HEK293 (cell line): ENCODE measurements around the gene FKBP5.
A peak's percentile ranks its signal among the peaks of the same experiment; 100 is the strongest.

ENCODE experiments used
- AEBP2 ChIP-seq: fragments of 450-650 bp; formaldehyde crosslinking; IDR thresholded peaks from 2 replicates; pipeline ENCODE4 v1.5.1; 2016; ENCODE audit warnings: missing biosample characterization, missing genetic modification characterization, borderline replicate concordance
- CTCF ChIP-seq: fragments of 450-650 bp; formaldehyde crosslinking; IDR thresholded peaks from 2 replicates; pipeline ENCODE4 v1.5.1; 2016; ENCODE audit warnings: missing biosample characterization, missing genetic modification characterization
- FEZF1 ChIP-seq: fragments of 450-650 bp; formaldehyde crosslinking; IDR thresholded peaks from 2 replicates; pipeline ENCODE4 v1.5.1; 2016; ENCODE audit warnings: missing biosample characterization, missing genetic modification characterization
- MYNN ChIP-seq: fragments of 450-650 bp; formaldehyde crosslinking; IDR thresholded peaks from 2 replicates; pipeline ENCODE4 v1.5.1; 2016; ENCODE audit warnings: missing biosample characterization, missing genetic modification characterization, borderline replicate concordance
- SCRT2 ChIP-seq: fragments of 450-650 bp; formaldehyde crosslinking; IDR thresholded peaks from 2 replicates; pipeline ENCODE4 v1.5.1; 2016; ENCODE audit warnings: missing biosample characterization, missing genetic modification characterization
- SP3 ChIP-seq: fragments of 450-650 bp; formaldehyde crosslinking; IDR thresholded peaks from 2 replicates; pipeline ENCODE4 v1.5.1; 2016; ENCODE audit warnings: missing biosample characterization, missing genetic modification characterization
- ZBTB1 ChIP-seq: fragments of 450-650 bp; formaldehyde crosslinking; IDR thresholded peaks from 2 replicates; pipeline ENCODE4 v1.5.1; 2016; ENCODE audit warnings: missing biosample characterization, missing genetic modification characterization
- ZBTB17 ChIP-seq: fragments of 450-650 bp; formaldehyde crosslinking; IDR thresholded peaks from 2 replicates; pipeline ENCODE4 v1.5.1; 2016; ENCODE audit warnings: missing biosample characterization, missing genetic modification characterization
- ZBTB48 ChIP-seq: fragments of 450-650 bp; formaldehyde crosslinking; IDR thresholded peaks from 2 replicates; pipeline ENCODE4 v1.5.1; 2016; ENCODE audit warnings: missing biosample characterization, missing genetic modification characterization
- ZBTB7A ChIP-seq: fragments of 450-650 bp; formaldehyde crosslinking; IDR thresholded peaks from 2 replicates; pipeline ENCODE4 v1.5.1; 2016; ENCODE audit warnings: low read depth, missing biosample characterization, missing genetic modification characterization
- ZFP3 ChIP-seq: fragments of 450-650 bp; formaldehyde crosslinking; IDR thresholded peaks from 2 replicates; pipeline ENCODE4 v1.5.1; 2016; ENCODE audit warnings: low read depth, missing biosample characterization, missing genetic modification characterization
- ZNF133 ChIP-seq: fragments of 450-650 bp; formaldehyde crosslinking; IDR thresholded peaks from 2 replicates; pipeline ENCODE4 v1.5.1; 2016; ENCODE audit warnings: missing biosample characterization, missing genetic modification characterization
- ZNF146 ChIP-seq: fragments of 450-650 bp; formaldehyde crosslinking; IDR thresholded peaks from 2 replicates; pipeline ENCODE4 v1.5.1; 2016; ENCODE audit warnings: missing biosample characterization, missing genetic modification characterization
- ZNF221 ChIP-seq: fragments of 450-650 bp; formaldehyde crosslinking; IDR thresholded peaks from 2 replicates; pipeline ENCODE4 v1.5.1; 2017; ENCODE audit warnings: missing biosample characterization, missing genetic modification characterization, borderline replicate concordance
- ZNF239 ChIP-seq: fragments of 450-650 bp; formaldehyde crosslinking; IDR thresholded peaks from 2 replicates; pipeline ENCODE4 v1.5.1; 2016; ENCODE audit warnings: missing biosample characterization, missing genetic modification characterization
- ZNF266 ChIP-seq: fragments of 450-650 bp; formaldehyde crosslinking; IDR thresholded peaks from 2 replicates; pipeline ENCODE4 v1.5.1; 2016; ENCODE audit warnings: missing biosample characterization, missing genetic modification characterization, low read depth
- ZNF391 ChIP-seq: fragments of 450-650 bp; formaldehyde crosslinking; IDR thresholded peaks from 2 replicates; pipeline ENCODE4 v1.5.1; 2016; ENCODE audit warnings: low read depth, missing biosample characterization, missing genetic modification characterization, borderline replicate concordance
- ZNF473 ChIP-seq: fragments of 450-650 bp; formaldehyde crosslinking; IDR thresholded peaks from 2 replicates; pipeline ENCODE4 v1.5.1; 2017; ENCODE audit warnings: missing biosample characterization, missing genetic modification characterization
- ZNF501 ChIP-seq: fragments of 450-650 bp; formaldehyde crosslinking; IDR thresholded peaks from 2 replicates; pipeline ENCODE4 v1.5.1; 2016; ENCODE audit warnings: missing biosample characterization, missing genetic modification characterization
- ZNF510 ChIP-seq: fragments of 450-650 bp; formaldehyde crosslinking; IDR thresholded peaks from 2 replicates; pipeline ENCODE4 v1.5.1; 2018; ENCODE audit warnings: mild to moderate bottlenecking, missing genetic modification characterization, missing biosample characterization; ENCODE audit not compliant: insufficient replicate concordance
- ZNF549 ChIP-seq: fragments of 450-650 bp; IDR thresholded peaks from 2 replicates; pipeline ENCODE4 v1.5.1; 2018; ENCODE audit warnings: missing biosample characterization, missing genetic modification characterization, mild to moderate bottlenecking, inconsistent platforms, moderate library complexity
- ZNF558 ChIP-seq: fragments of 450-650 bp; formaldehyde crosslinking; IDR thresholded peaks from 2 replicates; pipeline ENCODE4 v1.5.1; 2016; ENCODE audit warnings: missing biosample characterization, missing genetic modification characterization
- ZNF561 ChIP-seq: fragments of 450-650 bp; IDR thresholded peaks from 2 replicates; pipeline ENCODE4 v1.5.1; 2018; ENCODE audit warnings: missing biosample characterization, missing genetic modification characterization, borderline replicate concordance
- ZNF600 ChIP-seq: fragments of 450-650 bp; formaldehyde crosslinking; IDR thresholded peaks from 2 replicates; pipeline ENCODE4 v1.5.1; 2016; ENCODE audit warnings: missing biosample characterization, missing genetic modification characterization
- ZNF704 ChIP-seq: fragments of 450-650 bp; formaldehyde crosslinking; IDR thresholded peaks from 2 replicates; pipeline ENCODE4 v1.5.1; 2016; ENCODE audit warnings: missing biosample characterization, missing genetic modification characterization
- ZNF791 ChIP-seq: fragments of 450-650 bp; formaldehyde crosslinking; IDR thresholded peaks from 2 replicates; pipeline ENCODE4 v1.5.1; 2016; ENCODE audit warnings: missing biosample characterization, missing genetic modification characterization
- TF ChIP-seq, protein P1 (sequence below): fragments of 450-650 bp; formaldehyde crosslinking; IDR thresholded peaks from 2 replicates; pipeline ENCODE4 v1.5.1; 2016; ENCODE audit warnings: missing biosample characterization, missing genetic modification characterization
- TF ChIP-seq, protein P2 (sequence below): fragments of 450-650 bp; formaldehyde crosslinking; IDR thresholded peaks from 2 replicates; pipeline ENCODE4 v1.5.1; 2017; ENCODE audit warnings: missing biosample characterization, mild to moderate bottlenecking, missing genetic modification characterization, moderate library complexity
- TF ChIP-seq, protein P3 (sequence below): fragments of 450-650 bp; formaldehyde crosslinking; IDR thresholded peaks from 2 replicates; pipeline ENCODE4 v1.5.1; 2016; ENCODE audit warnings: missing biosample characterization, missing genetic modification characterization, low read depth
- TF ChIP-seq, protein P4 (sequence below): fragments of 450-650 bp; formaldehyde crosslinking; IDR thresholded peaks from 2 replicates; pipeline ENCODE4 v1.5.1; 2016; ENCODE audit warnings: missing biosample characterization, missing genetic modification characterization

The FKBP5 gene

DNA sequence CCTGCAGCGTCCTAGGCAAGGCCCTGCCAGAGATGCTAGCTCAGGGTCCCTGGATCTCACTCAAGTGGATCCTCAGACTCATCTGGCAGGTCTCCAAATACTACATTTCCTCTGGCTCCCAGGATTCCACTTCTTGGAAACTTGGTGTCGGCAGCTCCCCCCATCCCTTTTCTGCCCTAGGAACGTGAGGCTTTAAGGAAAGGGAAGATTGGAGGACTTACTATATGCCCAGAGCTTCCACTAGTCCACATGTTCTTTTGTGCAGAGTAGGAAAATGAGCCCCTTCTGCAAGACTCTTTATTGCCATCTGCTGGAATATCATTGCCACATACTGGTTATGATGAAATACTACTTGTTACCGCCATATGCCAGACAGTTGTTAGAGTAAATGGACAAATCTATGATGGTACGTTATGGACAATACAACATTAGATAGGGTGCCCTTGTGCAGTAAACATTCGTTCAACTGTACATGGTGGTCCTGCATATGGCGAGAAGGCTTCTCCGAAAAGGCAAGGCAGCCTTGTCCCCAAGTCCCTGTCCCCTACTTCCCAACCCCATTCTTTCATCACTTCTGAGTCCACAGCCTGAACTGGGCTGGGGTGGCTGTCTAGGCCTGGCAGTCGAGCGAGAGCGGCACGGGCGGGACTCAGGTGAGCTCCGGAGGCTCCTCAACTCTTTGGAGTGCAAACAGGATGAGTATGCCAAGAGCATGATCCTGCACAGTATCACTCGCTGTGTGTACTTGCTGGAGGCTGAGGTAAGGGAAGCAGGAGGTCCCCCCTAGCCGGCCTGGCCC lies 48.9 kb upstream of the FKBP5 start (continued):
- TF ChIP-seq ZNF133 (tag by site-specific recombination) (no peak), ZNF146 (tag by site-specific recombination) (no peak), ZFP3 (tag by site-specific recombination) (no peak), ZNF704 (no peak), ZBTB48 (tag by site-specific recombination) (no peak), ZBTB1 (tag by site-specific recombination) (no peak), ZNF391 (tag by site-specific recombination) (no peak), ZBTB7A (tag by site-specific recombination) (no peak), SCRT2 (tag by site-specific recombination) (peak; percentile 92), CTCF (tag by site-specific recombination) (peak; percentile 89), ZBTB17 (tag by site-specific recombination) (peak; percentile 42), ZNF221 (tag by site-specific recombination) (no peak), ZNF549 (no peak), ZNF501 (tag by site-specific recombination) (no peak), ZNF791 (no peak), MYNN (no peak), ZNF473 (tag by site-specific recombination) (no peak), ZNF266 (tag by site-specific recombination) (no peak), ZNF561 (tag by site-specific recombination) (no peak), ZNF600 (tag by site-specific recombination) (peak; percentile 67; the same call in 1 of the 2 replicates), ZNF510 (no peak), AEBP2 (tag by site-specific recombination) (no peak), ZNF239 (tag by site-specific recombination) (no peak), SP3 (tag by site-specific recombination) (no peak), FEZF1 (no peak), ZNF558 (tag by site-specific recombination) (0 out of 2 replicates have a peak, but pooled peaks have one; percentile 31)
- TF ChIP-seq, protein P1, sequence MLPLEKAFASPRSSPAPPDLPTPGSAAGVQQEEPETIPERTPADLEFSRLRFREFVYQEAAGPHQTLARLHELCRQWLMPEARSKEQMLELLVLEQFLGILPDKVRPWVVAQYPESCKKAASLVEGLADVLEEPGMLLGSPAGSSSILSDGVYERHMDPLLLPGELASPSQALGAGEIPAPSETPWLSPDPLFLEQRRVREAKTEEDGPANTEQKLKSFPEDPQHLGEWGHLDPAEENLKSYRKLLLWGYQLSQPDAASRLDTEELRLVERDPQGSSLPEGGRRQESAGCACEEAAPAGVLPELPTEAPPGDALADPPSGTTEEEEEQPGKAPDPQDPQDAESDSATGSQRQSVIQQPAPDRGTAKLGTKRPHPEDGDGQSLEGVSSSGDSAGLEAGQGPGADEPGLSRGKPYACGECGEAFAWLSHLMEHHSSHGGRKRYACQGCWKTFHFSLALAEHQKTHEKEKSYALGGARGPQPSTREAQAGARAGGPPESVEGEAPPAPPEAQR (tag by site-specific recombination), result 0 out of 2 replicates have a peak, but pooled peaks have one; percentile 33
- TF ChIP-seq, protein P2, sequence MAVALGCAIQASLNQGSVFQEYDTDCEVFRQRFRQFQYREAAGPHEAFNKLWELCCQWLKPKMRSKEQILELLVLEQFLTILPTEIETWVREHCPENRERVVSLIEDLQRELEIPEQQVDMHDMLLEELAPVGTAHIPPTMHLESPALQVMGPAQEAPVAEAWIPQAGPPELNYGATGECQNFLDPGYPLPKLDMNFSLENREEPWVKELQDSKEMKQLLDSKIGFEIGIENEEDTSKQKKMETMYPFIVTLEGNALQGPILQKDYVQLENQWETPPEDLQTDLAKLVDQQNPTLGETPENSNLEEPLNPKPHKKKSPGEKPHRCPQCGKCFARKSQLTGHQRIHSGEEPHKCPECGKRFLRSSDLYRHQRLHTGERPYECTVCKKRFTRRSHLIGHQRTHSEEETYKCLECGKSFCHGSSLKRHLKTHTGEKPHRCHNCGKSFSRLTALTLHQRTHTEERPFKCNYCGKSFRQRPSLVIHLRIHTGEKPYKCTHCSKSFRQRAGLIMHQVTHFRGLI (tag by site-specific recombination), result no peak
- TF ChIP-seq, protein P3, sequence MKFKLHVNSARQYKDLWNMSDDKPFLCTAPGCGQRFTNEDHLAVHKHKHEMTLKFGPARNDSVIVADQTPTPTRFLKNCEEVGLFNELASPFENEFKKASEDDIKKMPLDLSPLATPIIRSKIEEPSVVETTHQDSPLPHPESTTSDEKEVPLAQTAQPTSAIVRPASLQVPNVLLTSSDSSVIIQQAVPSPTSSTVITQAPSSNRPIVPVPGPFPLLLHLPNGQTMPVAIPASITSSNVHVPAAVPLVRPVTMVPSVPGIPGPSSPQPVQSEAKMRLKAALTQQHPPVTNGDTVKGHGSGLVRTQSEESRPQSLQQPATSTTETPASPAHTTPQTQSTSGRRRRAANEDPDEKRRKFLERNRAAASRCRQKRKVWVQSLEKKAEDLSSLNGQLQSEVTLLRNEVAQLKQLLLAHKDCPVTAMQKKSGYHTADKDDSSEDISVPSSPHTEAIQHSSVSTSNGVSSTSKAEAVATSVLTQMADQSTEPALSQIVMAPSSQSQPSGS (tag by site-specific recombination), result no peak
- TF ChIP-seq, protein P4, sequence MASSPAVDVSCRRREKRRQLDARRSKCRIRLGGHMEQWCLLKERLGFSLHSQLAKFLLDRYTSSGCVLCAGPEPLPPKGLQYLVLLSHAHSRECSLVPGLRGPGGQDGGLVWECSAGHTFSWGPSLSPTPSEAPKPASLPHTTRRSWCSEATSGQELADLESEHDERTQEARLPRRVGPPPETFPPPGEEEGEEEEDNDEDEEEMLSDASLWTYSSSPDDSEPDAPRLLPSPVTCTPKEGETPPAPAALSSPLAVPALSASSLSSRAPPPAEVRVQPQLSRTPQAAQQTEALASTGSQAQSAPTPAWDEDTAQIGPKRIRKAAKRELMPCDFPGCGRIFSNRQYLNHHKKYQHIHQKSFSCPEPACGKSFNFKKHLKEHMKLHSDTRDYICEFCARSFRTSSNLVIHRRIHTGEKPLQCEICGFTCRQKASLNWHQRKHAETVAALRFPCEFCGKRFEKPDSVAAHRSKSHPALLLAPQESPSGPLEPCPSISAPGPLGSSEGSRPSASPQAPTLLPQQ, result 0 out of 2 replicates have a peak, but pooled peaks have one; percentile 22
